GM23338 (cell line): ENCODE results near the gene CADPS. TPM values are rescaled to one million over a fixed set of nuclear protein-coding genes. Genes with fewer than 3 reads are reported as not detected.

Source experiments
- ATAC-seq: fragments of 200-7000 bp; cut with Tn5 transposase; 3 replicates; pipeline ENCODE4 v1.9.1; 2020
- DNase-seq: peaks from one replicate; pipeline ENCODE4 v3.0.0-alpha.2; 2015; ENCODE audit warnings: low spot score
- H2AFZ ChIP-seq: fragments of 200-600 bp; sonication (generic); 2 replicates; pipeline ENCODE4 v1.8.0; 2016; ENCODE audit warnings: antibody characterized with exemption, mild to moderate bottlenecking, moderate library complexity
- H3F3A ChIP-seq: fragments of 200-600 bp; sonication (generic); replicated peaks from 2 replicates; pipeline ENCODE4 v1.8.0; 2017; ENCODE audit warnings: antibody characterized with exemption, mixed run types, low read depth
- H3K27ac ChIP-seq: fragments of 200-600 bp; sonication (generic); 2 replicates; pipeline ENCODE4 v1.6.1; 2016; ENCODE audit warnings: low read depth
- H3K27me3 ChIP-seq: fragments of 200-600 bp; sonication (generic); 2 replicates; pipeline ENCODE4 v1.8.0; 2016; ENCODE audit warnings: mild to moderate bottlenecking, mixed run types, moderate library complexity; ENCODE audit not compliant: insufficient read depth
- H3K36me3 ChIP-seq: fragments of 200-600 bp; sonication (generic); 2 replicates; pipeline ENCODE4 v1.8.0; 2016; ENCODE audit warnings: mild to moderate bottlenecking; ENCODE audit not compliant: insufficient read depth
- H3K4me1 ChIP-seq: fragments of 200-600 bp; sonication (generic); 2 replicates; pipeline ENCODE4 v1.8.0; 2016; ENCODE audit warnings: mild to moderate bottlenecking, moderate library complexity; ENCODE audit not compliant: insufficient read depth
- H3K4me2 ChIP-seq: fragments of 200-600 bp; sonication (generic); 2 replicates; pipeline ENCODE4 v1.7.1; 2017; ENCODE audit warnings: mixed run types
- H3K4me3 ChIP-seq: fragments of 200-600 bp; sonication (generic); 2 replicates; pipeline ENCODE4 v1.6.1; 2016; ENCODE audit warnings: mixed run types
- H3K79me2 ChIP-seq: fragments of 200-600 bp; sonication (generic); replicated peaks from 2 replicates; pipeline ENCODE4 v1.8.0; 2017; ENCODE audit warnings: mild to moderate bottlenecking; ENCODE audit not compliant: insufficient read depth
- H3K9me2 ChIP-seq: fragments of 200-600 bp; sonication (generic); 2 replicates; pipeline ENCODE4 v1.8.0; 2017; ENCODE audit not compliant: insufficient read depth
- H4K20me1 ChIP-seq: fragments of 200-600 bp; sonication (generic); replicated peaks from 2 replicates; pipeline ENCODE4 v1.8.0; 2017; ENCODE audit warnings: mild to moderate bottlenecking; ENCODE audit not compliant: insufficient read depth
- H3K27ac Mint-ChIP-seq: 2 replicates; pipeline ENCODE4 v1.8.0; 2020; ENCODE audit warnings: inconsistent platforms, mild to moderate bottlenecking, moderate library complexity, mixed read lengths
- H3K27me3 Mint-ChIP-seq: 3 replicates; pipeline ENCODE4 v1.8.0; 2022; ENCODE audit warnings: low read depth, mild to moderate bottlenecking, moderate library complexity, mixed read lengths, inconsistent platforms; ENCODE audit not compliant: insufficient read depth, poor library complexity
- H3K36me3 Mint-ChIP-seq: 3 replicates; pipeline ENCODE4 v1.8.0; 2021; ENCODE audit warnings: low read depth, mild to moderate bottlenecking, inconsistent platforms, moderate library complexity, mixed read lengths
- H3K4me1 Mint-ChIP-seq: 3 replicates; pipeline ENCODE4 v1.8.0; 2020; ENCODE audit warnings: mild to moderate bottlenecking, inconsistent platforms, mixed read lengths
- H3K4me3 Mint-ChIP-seq: 3 replicates; pipeline ENCODE4 v1.8.0; 2021; ENCODE audit warnings: moderate library complexity, mild to moderate bottlenecking, inconsistent platforms, mixed read lengths
- H3K9me3 Mint-ChIP-seq: 3 replicates; pipeline ENCODE4 v1.8.0; 2020; ENCODE audit warnings: moderate library complexity, mild to moderate bottlenecking, inconsistent platforms, mixed read lengths
- CREB1 ChIP-seq: fragments of 250-450 bp; sonication (Bioruptor Pico); IDR thresholded peaks from 2 replicates; pipeline ENCODE4 v1.5.0; 2020; ENCODE audit warnings: low read depth, mild to moderate bottlenecking, moderate library complexity
- ETS1 ChIP-seq: IDR thresholded peaks from 2 replicates; pipeline ENCODE4 v1.6.1; 2016; ENCODE audit warnings: antibody characterized with exemption
- NANOG ChIP-seq: IDR thresholded peaks from 2 replicates; pipeline ENCODE4 v1.6.1; 2016; ENCODE audit warnings: antibody characterized with exemption, borderline replicate concordance
- REST ChIP-seq: IDR thresholded peaks from one replicate; pipeline ENCODE4 v1.6.1; 2018; ENCODE audit warnings: antibody characterized with exemption; ENCODE audit not compliant: unreplicated experiment
- STAT1 ChIP-seq: IDR thresholded peaks from one replicate; pipeline ENCODE4 v1.6.1; 2016; ENCODE audit warnings: antibody characterized with exemption; ENCODE audit not compliant: unreplicated experiment
- ZNF114 ChIP-seq: fragments of 250-450 bp; sonication (Bioruptor Pico); IDR thresholded peaks from 2 replicates; pipeline ENCODE4 v1.5.0; 2020; ENCODE audit warnings: mild to moderate bottlenecking, moderate library complexity
- ZNF462 ChIP-seq: fragments of 250-450 bp; sonication (Bioruptor Pico); IDR thresholded peaks from 2 replicates; pipeline ENCODE4 v1.5.0; 2020; ENCODE audit warnings: mild to moderate bottlenecking, moderate library complexity
- polyA plus RNA-seq: library from polyadenylated mRNA; unstranded; fragments of >200 nt; fragmentation: Nextera tagmentation; extraction: Ambion mirVana; gene quantifications from 2 replicates; pipeline ENCODE4 v1.2.1, GENCODE V29; 2016
- total RNA-seq: library from RNA; depleted of rRNA; stranded (reverse); fragments of >200 nt; shearing (Covaris generic); gene quantifications from 2 replicates; pipeline ENCODE4 v1.2.3, GENCODE V29; 2014

The CADPS gene
- total and polyA plus RNA-seq, 2 experiments from 2014 or later, result 14.7 to 22.0 TPM

- no peaks in the 10 kb centered on the region for H4K20me1 ChIP-seq
These were observed 346.0 kb downstream of the CADPS start for GRCh38 chr3:62529230-62529629.

GRCh38 chr3:62527474-62527873 lies 347.7 kb downstream of the CADPS start:
- H3K27ac ChIP-seq, result no peak overlapping the region
- no peak overlapping the region for H3K4me3 ChIP-seq
- Mint-ChIP-seq H3K36me3 (no peaks in the 10 kb centered on the region), H3K4me3 (no peak overlapping the region), H3K4me1 (peaks cover 28% of the 10 kb centered on the region), H3K9me3 (no peaks in the 10 kb centered on the region), H3K27me3 (no peaks in the 10 kb centered on the region), H3K27ac (no peak overlapping the region)
- no peaks in the 10 kb centered on the region for H3F3A ChIP-seq
- H3K4me1 ChIP-seq, result peaks cover 29% of the 10 kb centered on the region
- ATAC-seq (no peak), DNase-seq (no peak)
- no peaks in the 10 kb centered on the region for H3K9me2 ChIP-seq
- no peaks in the 10 kb centered on the region for H3K27me3 ChIP-seq
- H4K20me1 ChIP-seq, result no peaks in the 10 kb centered on the region
- no peak overlapping the region for H3K4me2 ChIP-seq
- H2AFZ ChIP-seq, result no peak overlapping the region
- H3K79me2 ChIP-seq, result no peaks in the 10 kb centered on the region
- H3K36me3 ChIP-seq, result no peaks in the 10 kb centered on the region
- TF ChIP-seq ZNF462 (CRISPR knock-in tag) (no peak), CREB1 (CRISPR knock-in tag) (no peak), STAT1 (no peak), ETS1 (no peak), ZNF114 (no peak)

More at GRCh38 chr3:62529230-62529629, 346.0 kb downstream of the CADPS start:
- Mint-ChIP-seq H3K9me3 (no peaks in the 10 kb centered on the region), H3K4me1 (peaks cover 30% of the 10 kb centered on the region), H3K27me3 (no peaks in the 10 kb centered on the region), H3K4me3 (no peak overlapping the region), H3K36me3 (no peaks in the 10 kb centered on the region), H3K27ac (no peak overlapping the region)
- Histone ChIP-seq H3F3A (no peaks in the 10 kb centered on the region), H3K9me2 (no peaks in the 10 kb centered on the region), H3K4me2 (no peak overlapping the region), H3K4me3 (no peak overlapping the region), H3K4me1 (peaks cover 29% of the 10 kb centered on the region), H2AFZ (no peak overlapping the region), H3K27ac (no peak overlapping the region), H3K27me3 (no peaks in the 10 kb centered on the region), H3K36me3 (no peaks in the 10 kb centered on the region), H3K79me2 (no peaks in the 10 kb centered on the region)
- TF ChIP-seq REST (peak; percentile 96), NANOG (no peak)
- ATAC-seq, result peak; percentile 94
- DNase-seq, result peak; percentile 88
